Stimulated activated CD8-positive, alpha-beta memory T cell treated with anti-CD3 and anti-CD28 coated beads, Interleukin-4, amount 100 ng/mL, for 24 hours (primary cell): Measurements from ENCODE around the gene LRRC1.

Experiments used
- DNase-seq: peaks from one replicate; pipeline ENCODE4 v3.0.0-alpha.2; 2020; ENCODE audit warnings: low read depth

Gene LRRC1

GRCh38 chr6:53815381-53816119 is 20.7 kb downstream of the LRRC1 start:
- DNase-seq = no peak

GRCh38 chr6:53818858-53819609 is 24.2 kb downstream of the LRRC1 start:
- no peak for DNase-seq

DNA sequence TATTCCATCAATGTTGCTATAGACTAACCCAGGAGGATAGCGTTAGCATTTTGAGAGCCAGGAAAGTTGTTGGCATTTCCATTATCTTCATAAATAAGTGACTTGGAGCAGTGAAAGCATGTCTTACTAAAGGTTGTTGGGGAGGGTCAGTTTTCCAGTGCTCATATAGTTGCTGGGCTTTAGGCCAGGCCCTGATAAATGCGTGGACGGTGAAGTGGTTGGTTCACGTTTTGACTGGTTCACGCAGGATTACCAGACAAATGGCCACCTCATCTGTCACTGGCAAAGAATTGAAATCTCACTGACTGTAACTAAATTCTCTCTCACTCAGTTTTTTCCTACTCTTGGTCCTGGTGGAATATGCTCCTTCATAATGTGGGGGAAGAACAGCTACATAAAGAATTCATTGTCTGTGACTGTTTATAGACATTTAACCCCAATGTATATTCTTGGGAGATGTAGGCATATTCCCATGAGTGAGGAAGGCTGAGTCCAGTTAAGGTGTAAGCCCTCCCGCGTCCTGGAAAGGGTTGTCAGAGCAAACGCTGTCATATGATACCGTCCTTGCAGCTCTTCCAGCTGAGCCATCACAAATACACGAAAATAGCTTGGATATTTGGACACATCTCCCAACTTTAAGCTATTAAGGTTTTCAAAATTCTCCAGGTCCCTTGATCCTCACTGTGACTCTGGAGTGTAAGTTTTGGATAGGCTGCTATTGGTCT is 27.8 kb downstream of the LRRC1 start:
- DNase-seq = no peak

GRCh38 chr6:53824714-53825113 is 29.9 kb downstream of the LRRC1 start:
- no peak for DNase-seq

DNA sequence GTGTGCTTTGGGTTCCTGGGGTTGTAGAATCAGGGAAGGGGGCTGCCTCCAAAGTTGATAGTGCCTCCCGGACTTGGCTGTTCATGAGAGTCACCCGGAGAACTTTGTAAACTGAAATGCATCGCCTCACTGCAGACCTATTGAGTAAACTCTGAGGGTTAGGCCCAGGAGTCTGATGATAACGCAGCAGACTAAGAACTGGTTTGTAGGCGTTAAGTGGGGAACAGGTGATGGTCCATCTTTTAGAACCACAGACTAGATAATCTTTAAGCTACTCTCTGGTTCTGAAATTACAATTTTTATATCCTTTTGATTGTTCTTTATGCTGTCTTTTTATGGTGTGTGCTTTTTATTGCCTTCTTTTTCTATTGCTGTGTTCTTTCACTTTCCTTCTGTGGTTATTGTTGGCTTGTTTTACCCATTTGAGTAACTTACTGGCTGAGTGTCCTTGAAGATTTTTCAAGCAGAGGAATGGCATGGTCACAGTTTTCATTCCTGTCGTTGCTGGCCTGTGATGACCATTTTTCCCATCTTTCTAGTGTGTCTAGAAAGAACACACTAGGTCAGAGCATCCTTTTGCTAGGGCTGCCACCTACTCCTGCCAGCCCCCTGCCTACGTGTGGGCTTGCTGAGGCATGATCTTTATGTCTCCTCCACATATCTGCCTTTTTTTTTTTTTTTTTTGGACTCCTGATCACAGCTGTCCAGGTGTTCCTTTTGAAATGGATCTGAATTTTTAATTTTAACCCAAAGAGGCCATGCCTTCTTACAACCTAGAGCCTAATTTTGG is 30.9 kb downstream of the LRRC1 start:
- DNase-seq = no peak

- DNase-seq = no peak
Measured at GRCh38 chr6:53827531-53827930, 32.7 kb downstream of the LRRC1 start.

DNA sequence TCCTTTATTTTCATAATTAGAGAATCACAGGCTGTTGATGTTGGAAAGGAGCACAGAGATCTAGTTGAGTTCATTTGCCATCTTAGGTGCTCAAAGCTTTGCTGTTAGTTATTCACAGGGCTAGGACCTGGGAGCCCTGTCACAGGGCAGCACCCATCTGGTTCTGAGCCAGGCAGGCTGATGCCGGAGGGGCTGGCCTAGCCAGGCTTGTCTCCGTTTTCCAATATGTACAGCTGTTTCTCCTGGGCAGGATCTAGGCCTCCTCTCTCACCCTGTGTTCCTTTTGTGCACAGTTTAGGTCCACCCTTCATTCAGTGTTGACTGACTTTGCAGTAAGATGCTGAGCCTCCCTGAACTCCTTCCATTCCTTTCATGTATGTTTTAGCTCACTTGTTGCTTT is 33.4 kb downstream of the LRRC1 start:
- DNase-seq = no peak

GRCh38 chr6:53828966-53829697 is 34.3 kb downstream of the LRRC1 start:
- no peak for DNase-seq

DNA sequence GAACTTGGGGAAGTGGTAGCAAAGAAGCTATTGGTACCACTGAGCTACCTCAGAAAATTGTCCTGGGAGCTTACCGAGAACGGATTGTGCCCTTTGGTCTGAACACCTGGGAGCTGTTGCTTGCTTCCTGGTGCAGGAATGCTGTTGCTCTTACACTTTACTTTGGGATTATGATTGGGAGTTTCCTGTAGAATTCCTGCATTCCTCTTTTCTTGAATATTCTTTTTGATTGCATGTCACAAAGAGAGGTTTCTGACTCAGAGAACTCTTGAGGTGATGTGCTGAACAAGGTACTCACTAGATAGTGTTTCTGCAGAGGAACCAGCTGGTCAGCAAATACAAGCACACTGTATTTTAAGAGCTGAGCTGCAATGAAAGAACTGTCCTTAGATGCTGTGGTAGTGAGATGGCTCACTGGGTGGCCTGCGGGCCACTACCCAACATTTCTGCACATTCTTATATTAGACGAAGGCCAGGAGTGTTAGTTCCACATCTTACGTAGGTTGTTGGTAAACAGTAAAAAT is 35.0 kb downstream of the LRRC1 start:
- no peak for DNase-seq

GRCh38 chr6:53830366-53830765 is 35.6 kb downstream of the LRRC1 start:
- no peak for DNase-seq

DNA sequence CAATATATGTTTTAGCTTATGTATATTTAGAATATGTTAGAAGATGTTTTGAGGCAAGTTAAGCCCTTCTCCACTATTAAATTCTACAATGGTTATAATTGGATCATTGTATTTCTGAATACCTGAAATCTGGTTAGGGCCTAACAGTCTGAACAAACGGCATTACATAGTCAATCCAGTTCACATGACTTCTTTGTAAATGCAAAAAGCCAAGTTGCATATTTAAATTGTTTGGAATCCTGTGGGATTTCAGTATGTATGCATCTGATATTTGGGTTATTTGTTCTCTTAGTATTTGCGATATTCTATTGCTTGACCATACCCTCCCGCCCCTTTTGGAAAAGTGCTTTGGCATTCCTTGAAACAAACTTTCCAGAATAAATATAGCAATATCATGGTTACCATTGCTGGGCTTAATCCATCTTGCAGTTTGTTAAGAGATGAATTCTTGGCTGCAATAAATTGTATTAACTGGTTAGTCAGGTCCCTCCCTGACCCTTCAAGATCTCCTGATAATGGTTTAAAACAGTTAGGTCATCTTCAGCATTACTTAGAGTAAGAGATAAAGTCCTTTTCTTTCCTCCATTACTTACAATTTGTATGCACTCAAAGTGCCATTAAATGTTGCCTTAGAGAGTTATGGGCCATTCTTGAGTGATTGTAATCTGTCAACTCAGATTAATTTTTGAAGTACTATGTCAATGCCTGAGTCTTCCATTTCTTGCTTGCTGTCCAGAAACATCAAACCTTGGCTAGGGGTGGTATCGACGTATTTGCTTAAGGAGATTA is 36.5 kb downstream of the LRRC1 start:
- no peak for DNase-seq

DNA sequence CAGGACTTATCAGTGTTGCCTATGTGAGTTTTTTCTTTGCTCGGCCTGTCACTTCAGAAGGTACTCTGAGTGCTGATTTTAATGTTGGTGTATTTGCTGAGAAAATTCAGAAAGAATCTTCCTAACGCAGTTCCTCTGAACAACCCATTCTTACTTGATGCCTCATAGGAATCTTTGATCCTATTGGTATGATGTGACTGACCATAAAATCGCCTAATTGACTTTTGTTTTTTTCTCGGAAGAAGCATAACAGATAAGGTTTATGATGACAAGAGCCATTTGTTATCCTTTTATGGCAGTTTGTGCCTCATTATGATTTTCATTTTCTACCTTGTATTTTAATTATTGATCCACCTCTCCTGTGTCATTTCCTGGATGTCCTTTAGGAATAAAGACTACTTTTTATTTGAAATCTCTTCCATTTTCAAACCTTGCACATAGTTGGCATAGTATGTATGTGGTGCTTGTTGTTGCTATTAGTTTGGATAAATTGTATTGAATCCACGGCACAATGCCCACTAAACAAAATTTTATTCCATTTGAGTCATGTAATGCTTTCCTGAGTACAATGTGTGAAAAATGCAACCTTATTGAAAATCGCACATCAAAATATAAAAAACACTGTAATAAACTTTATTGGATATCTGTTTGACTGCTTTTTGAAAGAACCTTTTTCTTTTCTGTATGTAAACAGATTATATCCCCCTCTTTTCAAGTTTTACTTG is 37.3 kb downstream of the LRRC1 start:
- DNase-seq = no peak

- DNase-seq = no peak
Measured at GRCh38 chr6:53833155-53833554, 38.4 kb downstream of the LRRC1 start.

- DNase-seq = no peak
Measured at GRCh38 chr6:53834132-53834531, 39.3 kb downstream of the LRRC1 start.

- DNase-seq = no peak
Measured at GRCh38 chr6:53837865-53838769, 43.3 kb downstream of the LRRC1 start.

DNA sequence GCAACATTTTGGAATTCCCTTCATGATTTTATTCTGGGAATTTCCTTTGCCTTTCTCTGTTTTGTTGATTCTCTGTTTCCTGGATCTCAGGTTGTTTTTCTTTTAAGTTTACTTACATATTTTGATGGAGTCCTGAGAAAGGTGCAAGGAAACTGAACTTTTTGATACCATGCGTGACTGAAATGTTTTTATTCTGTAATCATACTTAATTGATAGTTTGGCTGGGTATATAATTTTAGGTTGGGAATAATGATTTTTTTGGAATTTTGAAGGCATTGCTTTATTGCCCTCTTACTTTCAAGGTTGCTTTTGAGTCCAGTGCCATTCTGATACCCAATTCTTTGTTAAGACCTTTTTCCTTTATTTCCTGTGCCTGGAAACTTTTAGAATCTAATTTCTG is 45.2 kb downstream of the LRRC1 start:
- DNase-seq = no peak

DNA sequence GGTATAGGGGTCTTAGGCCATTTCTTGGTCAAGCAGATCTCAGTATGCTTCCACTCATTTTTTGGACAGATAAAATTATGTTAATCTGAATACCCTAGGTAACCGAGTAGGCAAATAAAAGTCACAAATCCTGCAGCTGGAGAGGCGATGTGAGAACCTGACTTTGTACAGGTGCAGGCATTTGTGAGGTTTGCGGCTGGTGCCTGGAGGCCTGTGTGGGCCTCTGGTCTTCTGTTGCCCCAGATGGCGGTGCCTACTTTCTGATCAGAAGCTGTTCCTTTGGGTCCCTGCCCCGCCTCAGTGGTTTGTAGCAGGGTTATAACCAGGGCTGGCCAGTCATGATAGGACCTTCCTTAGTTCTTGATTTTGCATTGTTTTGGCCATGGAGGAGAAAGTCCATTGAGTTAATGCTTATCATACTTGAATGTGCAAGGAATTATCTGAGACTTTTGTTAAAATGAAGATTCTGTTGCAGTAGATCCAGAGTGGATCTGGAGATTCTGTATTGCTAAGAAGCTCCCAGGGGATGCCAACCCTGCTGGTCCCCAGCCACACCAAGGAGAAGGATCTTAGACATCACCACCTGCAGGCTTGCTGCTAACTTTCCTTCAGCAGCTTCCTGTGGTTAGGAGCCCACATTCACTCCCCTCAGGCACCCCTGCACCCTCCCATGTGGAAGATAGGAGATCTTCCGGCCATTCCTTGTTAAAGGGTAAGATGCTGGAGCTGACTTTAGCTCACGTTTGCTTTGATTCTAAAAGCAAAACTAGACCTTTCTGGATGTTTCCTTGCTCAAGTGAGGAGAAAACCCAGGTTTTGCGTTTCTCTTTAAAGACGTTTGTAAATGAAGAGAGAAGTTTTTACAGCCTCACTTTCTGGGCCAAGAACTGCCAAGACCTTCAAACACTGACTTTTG is 50.7 kb downstream of the LRRC1 start:
- DNase-seq = no peak

DNA sequence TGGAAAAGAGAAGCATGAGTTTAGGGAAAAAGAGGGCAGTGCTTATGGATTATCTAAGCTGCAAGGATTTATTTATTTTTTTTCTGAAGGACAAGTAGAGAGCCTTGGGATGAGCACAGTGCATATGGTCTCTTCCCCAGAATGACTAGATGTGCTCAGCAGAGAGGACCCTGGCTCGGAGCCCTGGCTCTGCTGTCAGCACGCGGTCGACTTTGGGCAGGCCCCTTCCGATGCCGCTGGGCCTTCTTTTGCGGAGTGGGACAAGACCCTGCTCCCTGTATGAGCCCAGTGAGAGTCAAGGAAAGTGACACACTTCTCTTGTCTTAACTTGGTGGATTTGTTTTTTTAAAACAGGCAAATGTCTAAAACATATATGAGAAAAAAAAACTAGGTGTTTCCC is 51.4 kb downstream of the LRRC1 start:
- no peak for DNase-seq
